Embryonic facial prominence (tissue), 1 donor: Measurements from ENCODE around the gene TSPAN11.

Experiments used
- DNase-seq: peaks from one replicate; pipeline ENCODE4 v3.0.0-alpha.2; 2016; ENCODE audit errors: extremely low spot score

TSPAN11 gene

DNA sequence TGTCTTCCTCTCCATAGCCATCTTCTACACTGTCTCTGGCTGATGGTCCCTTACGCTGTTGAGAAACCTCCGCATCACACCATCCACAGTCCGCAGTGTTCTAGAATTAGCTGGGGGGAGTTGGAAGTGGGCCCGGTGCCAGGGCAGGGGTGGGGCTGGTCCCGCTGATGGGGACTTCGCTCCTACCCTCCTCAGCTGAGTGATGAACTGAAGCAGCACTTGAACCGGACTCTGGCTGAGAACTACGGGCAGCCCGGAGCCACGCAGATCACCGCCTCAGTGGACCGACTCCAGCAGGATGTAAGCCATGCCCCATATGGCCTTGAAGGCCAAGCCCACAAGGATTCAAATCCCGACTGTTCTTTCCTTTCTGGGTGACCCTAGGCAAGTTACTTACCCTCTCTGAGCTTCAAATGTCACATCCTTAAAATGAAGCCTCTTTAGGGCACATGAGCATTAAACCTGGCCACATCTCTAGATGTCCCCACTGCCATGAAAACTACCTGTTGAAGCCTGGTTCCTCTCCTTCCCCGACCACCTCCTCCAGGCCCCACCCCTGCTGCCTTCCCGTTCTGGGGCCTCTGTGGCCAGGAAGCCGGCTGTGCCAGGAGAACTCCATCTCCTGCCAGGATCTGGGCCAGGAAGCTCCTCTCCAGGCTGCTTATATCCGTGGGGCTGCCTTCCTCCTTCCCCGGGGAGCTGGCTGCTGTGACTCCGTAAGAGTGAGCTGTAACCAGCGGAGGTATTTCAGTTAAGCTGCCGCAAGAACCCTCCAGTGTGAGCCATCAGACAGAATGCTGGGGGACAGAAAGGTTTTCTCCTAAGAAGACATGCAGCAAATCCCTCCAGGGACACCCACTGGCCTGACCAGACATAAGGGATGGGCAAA, 53.1 kb downstream of the TSPAN11 start:
- DNase-seq, result no peak

- DNase-seq, result no peak
Observed at GRCh38 chr12:30980955-30981662, 54.6 kb downstream of the TSPAN11 start.

DNA sequence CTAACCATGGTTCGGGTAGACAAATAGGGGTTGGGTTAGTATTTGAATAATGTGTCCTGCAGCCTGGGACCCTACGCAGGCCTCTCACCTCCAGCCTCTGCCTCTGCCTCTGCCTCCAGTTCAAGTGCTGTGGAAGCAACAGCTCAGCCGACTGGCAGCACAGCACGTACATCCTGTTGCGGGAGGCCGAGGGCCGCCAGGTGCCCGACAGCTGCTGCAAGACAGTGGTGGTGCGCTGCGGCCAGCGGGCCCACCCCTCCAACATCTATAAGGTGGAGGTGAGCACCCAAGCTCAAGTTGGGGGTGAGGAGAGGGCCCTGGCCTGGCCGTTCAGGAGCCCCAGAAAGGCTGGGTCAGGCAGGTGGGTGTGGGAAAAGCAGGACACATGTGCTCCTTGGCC, 55.9 kb downstream of the TSPAN11 start:
- no peak for DNase-seq

DNA sequence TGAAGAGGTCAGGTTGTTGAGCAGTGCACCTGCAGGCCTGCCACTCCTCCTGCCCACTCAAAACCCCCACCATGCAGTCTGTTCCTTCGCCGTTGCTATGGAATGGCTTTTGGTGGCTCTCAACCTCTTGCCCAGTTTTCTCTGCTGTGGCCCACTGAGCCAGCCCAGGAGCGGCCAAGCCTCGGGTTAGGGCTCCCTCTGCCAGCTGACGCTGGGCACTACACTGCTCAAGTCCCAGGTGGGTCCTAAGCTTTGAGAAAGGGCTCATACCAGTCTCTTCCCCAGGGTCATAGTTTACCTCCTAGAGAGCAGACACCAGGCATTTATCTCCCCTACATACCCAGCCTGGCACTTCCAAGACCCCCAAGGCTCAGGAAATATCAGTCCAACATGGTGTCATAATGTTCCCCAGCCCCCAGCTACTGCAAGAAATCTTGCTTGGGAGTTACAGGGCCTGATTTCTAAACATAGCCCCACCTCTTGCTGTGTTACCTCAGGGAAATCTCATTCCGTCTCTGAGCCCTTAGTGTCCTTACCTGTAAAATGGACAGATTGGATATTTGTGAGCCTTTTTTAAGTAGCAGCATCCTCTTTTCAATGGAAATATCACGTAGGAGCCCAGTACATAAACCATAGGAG, 59.4 kb downstream of the TSPAN11 start:
- no peak for DNase-seq

- DNase-seq, result no peak
Observed at GRCh38 chr12:30988086-30988485, 61.5 kb downstream of the TSPAN11 start.

DNA sequence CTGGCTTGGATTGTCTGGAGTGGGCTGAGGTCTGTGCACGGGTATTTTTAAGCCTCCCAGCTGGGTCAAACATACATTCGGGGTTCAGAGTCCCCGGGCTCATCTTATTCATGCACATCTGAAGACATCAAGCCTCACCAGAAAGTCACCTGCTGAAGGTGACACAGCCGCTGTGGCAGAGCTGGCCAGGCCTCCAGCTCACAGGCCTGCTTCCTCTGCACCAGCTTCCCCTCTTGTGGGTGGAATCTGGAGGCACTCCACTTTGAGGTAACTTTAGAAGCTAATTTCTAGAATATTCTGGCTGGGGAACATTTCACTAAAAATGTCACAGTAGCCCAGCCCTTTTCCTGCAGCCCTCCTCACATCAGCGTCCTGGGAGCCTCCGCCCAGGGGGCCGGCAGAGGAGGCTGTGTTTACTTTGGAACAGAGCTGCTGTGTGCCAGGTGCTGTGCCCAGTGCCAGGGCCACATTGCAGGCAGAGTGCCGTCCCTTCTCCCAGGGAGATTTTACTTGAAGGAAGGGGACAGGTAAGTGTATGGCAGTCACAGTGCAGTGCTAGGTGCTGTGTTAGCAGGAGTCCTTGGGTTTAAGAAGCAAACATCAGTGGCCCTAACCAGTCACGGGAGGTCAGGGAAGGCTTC, 62.2 kb downstream of the TSPAN11 start:
- no peak for DNase-seq

DNA sequence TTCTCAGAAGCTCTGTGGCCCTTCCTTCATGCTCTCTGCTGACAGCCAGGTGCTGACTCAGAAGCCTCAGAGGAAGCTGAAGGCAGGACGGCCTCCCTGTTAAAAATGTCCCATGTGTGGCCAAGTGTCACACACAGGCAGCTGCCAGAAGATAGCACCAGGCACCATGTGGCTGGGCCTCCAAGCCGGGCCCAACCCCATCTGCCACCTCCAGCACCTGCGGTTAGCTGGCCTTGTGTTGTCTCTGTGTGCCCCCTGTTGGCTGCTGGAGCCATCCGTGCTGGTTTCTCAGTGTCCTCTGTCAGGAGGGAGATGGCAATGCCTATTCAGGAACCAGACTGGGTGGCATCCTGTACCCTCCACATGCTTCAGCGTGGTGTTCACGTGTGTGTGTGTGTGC, 63.2 kb downstream of the TSPAN11 start:
- no peak for DNase-seq

DNA sequence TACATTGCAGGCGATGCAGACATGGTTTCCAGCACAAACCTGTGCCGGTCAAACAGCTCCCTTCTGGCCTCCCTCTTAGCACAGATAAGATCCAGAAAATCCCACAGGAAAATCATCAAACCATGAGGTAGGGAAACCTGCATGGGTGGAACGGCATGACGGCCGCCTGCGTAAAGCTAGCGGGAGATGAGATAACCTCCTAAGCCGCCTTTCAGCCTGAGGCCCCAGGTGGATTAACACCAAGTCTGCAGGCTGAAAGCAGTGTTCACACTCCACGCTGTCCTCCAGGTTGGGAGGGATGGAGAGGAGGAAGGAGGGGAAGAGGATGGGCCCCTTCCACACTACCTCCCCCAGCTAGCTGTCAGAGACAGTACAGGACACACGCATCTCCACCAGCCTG, 63.8 kb downstream of the TSPAN11 start:
- DNase-seq, result no peak

GRCh38 chr12:30990776-30991175, 64.2 kb downstream of the TSPAN11 start:
- no peak for DNase-seq

GRCh38 chr12:30991466-30991865, 64.9 kb downstream of the TSPAN11 start:
- no peak for DNase-seq

GRCh38 chr12:30992381-30992780, 65.8 kb downstream of the TSPAN11 start:
- DNase-seq, result no peak

DNA sequence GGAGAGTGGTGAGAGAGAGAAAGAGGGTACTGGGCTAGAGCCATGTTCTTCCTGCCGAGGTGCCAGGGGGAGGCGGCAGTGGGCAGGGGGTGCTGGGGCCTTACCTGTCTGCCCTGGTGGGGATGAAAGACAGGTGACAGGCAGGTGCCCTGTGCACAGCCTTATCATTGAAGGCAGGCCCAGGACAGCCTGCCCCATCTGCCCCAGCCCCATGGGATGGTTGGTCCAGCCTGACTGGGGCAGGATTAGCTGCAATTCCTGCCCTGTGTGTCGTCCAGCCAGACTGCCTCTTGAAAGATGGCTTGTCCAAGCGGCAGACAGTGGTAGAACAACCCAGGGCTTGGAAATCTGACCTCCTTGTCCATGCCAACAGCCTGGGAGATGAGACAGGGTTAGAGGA, 67.2 kb downstream of the TSPAN11 start:
- no peak for DNase-seq

DNA sequence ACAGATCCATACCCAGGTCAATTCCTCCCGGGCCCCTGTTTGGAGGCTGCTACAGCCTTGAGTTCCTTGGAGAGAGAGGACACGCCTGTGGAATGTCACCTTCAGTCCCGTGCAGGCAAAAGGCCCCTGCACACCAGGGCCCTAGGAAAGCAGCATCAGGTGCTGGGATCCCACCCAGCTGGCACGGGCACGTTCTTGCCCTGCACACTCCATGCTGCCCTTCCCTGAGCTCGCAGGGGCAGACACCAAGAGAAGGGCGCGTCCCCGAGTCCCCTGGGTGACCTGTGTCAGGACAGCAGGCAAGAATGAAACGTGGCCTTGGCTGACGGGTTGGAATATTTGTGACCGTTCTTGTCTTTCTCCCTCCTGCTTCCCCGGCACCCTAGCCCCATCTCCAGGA, 67.7 kb downstream of the TSPAN11 start:
- no peak for DNase-seq

DNA sequence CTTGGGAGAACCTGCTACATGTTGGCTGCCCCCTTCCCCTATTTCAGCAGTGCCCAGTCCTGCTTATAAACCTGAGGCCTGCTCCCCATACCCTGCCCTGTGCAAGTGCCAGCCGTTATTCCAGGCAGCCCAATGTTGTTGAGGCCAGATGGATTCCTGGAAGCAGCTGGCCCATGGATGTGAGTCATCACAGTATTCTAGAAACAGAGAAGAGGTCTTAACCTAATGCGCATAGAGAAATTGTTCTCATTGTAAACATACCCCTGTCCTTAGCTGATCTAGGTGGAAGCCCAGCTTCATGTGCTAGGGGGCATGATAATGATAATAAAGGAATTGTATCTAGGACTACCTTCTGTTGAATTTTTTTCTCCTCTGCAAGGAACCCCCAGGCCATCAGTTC, 69.7 kb downstream of the TSPAN11 start:
- DNase-seq, result no peak

GRCh38 chr12:30996752-30997151, 70.2 kb downstream of the TSPAN11 start:
- DNase-seq, result no peak

GRCh38 chr12:30997685-30998440, 71.3 kb downstream of the TSPAN11 start:
- DNase-seq, result no peak

DNA sequence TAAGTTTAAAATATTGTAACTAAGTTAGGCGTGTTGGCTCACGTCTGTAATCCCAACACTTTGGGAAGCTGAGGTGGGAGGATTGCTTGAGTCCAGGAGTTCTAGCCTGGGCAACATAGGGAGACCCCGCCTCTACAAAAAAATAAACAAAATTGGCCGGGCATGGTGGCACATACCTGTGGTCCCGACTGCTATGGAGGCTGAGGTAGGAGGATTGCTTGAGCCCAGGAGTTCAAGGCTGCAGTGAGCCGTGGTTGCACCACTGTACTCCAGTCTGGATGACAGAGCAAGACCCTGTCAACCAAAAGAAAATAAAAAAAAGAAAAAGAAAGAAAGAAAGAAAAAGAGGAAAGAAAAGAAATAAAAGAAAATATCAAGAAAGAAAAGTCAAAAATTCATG, 72.5 kb downstream of the TSPAN11 start:
- no peak for DNase-seq

DNA sequence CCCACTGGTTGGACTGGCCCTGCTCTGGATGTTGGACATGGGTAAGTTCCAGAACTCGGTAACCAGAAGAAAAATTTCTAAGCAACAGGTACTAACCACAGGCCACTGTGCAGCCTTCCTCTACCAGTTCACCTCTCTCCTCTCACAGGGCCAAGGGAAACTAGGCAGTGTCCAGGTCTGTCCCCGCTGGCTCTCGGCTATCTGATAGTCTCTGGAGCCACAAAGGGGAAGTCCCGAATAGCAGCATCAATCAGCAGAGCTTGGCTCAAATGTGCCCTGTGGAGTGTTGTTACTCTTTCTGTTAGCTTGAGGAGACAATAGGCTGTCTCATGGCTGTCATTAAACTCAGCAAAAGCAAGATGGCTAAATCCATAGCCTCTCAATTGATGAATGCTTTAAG, 73.2 kb downstream of the TSPAN11 start:
- DNase-seq, result no peak

DNA sequence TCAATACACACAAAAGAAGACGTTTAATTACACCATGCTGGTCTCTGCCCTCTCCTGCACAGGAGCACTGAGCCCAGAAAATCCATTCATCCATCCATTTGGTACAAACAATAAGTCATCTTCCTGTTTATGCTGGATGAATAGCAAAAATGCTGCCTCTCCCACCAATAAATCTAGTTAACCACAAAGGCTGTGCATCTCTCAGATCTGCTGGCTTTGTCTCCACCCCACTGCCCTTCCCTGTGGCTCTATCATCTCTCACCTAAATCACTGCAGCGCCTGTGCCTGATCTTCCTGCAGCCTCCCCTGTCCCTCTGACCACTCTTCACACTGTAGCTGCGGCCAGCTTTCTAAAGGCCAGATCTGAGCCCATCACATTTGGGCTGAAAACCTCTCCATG, 74.2 kb downstream of the TSPAN11 start:
- no peak for DNase-seq

- no peak for DNase-seq
Observed at GRCh38 chr12:31001581-31002360, 75.2 kb downstream of the TSPAN11 start.

DNA sequence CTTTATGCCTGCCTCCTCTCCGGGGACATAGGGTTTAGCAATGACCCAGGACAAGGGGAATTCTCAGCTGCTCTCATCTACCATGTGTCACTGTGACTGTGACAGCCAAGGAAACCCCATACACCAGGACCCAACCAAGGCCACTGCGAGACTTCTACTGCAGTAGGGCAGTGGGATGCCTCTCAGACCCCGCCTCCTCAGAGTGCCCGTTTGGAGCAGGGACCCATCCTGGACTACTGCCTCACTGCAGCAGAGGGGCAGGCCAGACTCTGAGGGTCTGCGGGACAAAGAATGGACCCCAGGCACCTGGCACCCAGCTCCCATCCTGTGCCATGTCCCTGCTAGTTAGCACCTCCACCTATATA, 75.8 kb downstream of the TSPAN11 start:
- DNase-seq, result no peak
